Astrocyte (in vitro differentiated cells and primary cell): ENCODE results near the gene NAV1. TPM values are rescaled to one million over a fixed set of nuclear protein-coding genes. Genes with fewer than 3 reads are reported as not detected.

Experiments
- DNase-seq: peaks from one replicate; pipeline ENCODE4 v3.0.0-alpha.2; 2010; ENCODE audit warnings: low read depth
- FAIRE-seq: peaks from 2 replicates; lab custom pipeline; 2011; peaks lifted over from hg19 to GRCh38; lab: Jason Lieb, UNC
- H2AFZ ChIP-seq: 2 replicates; pipeline ENCODE4 v1.6.0; 2012; ENCODE audit warnings: low read depth, low read length, inconsistent platforms
- H3K27ac ChIP-seq: 2 replicates; pipeline ENCODE4 v1.5.1; 2011; ENCODE audit warnings: low read depth, low read length, inconsistent platforms
- H3K27me3 ChIP-seq: 2 replicates; pipeline ENCODE4 v1.6.0; 2011; ENCODE audit warnings: low read length, inconsistent platforms; ENCODE audit not compliant: insufficient read depth
- H3K36me3 ChIP-seq: 2 replicates; pipeline ENCODE4 v1.5.1; 2011; ENCODE audit warnings: low read length, inconsistent platforms; ENCODE audit not compliant: insufficient read depth
- H3K4me1 ChIP-seq: 2 replicates; pipeline ENCODE4 v1.5.1; 2011; ENCODE audit warnings: low read length, inconsistent platforms; ENCODE audit not compliant: insufficient read depth
- H3K4me2 ChIP-seq: 2 replicates; pipeline ENCODE4 v1.6.0; 2012; ENCODE audit warnings: low read length, inconsistent platforms
- H3K4me3 ChIP-seq: 2 replicates; pipeline ENCODE4 v1.5.1; 2011; ENCODE audit warnings: low read depth, mild to moderate bottlenecking, low read length, inconsistent platforms; ENCODE audit not compliant: insufficient read depth
- H3K79me2 ChIP-seq: 2 replicates; pipeline ENCODE4 v1.6.0; 2012; ENCODE audit warnings: mild to moderate bottlenecking, low read length, inconsistent platforms; ENCODE audit not compliant: insufficient read depth
- H3K9ac ChIP-seq: 2 replicates; pipeline ENCODE4 v1.6.0; 2012; ENCODE audit warnings: mild to moderate bottlenecking, low read length, inconsistent platforms
- H3K9me3 ChIP-seq: 2 replicates; pipeline ENCODE4 v1.5.1; 2012; ENCODE audit warnings: low read depth, mild to moderate bottlenecking, low read length, inconsistent platforms; ENCODE audit not compliant: insufficient read depth
- H4K20me1 ChIP-seq: 2 replicates; pipeline ENCODE4 v1.6.0; 2012; ENCODE audit warnings: low read length, inconsistent platforms; ENCODE audit not compliant: insufficient read depth
- H3K27ac Mint-ChIP-seq: one replicate; pipeline ENCODE4 v1.8.0; 2021; ENCODE audit warnings: mild to moderate bottlenecking, mixed read lengths; ENCODE audit not compliant: unreplicated experiment
- H3K27me3 Mint-ChIP-seq: one replicate; pipeline ENCODE4 v1.8.0; 2021; ENCODE audit warnings: low read depth, mixed read lengths; ENCODE audit not compliant: unreplicated experiment
- H3K36me3 Mint-ChIP-seq: one replicate; pipeline ENCODE4 v1.8.0; 2021; ENCODE audit warnings: low read depth, mixed read lengths; ENCODE audit not compliant: unreplicated experiment
- H3K4me1 Mint-ChIP-seq: one replicate; pipeline ENCODE4 v1.8.0; 2021; ENCODE audit warnings: low read depth, mixed read lengths; ENCODE audit not compliant: unreplicated experiment
- H3K4me3 Mint-ChIP-seq: one replicate; pipeline ENCODE4 v1.8.0; 2021; ENCODE audit warnings: mild to moderate bottlenecking, moderate library complexity, mixed read lengths; ENCODE audit not compliant: unreplicated experiment
- H3K9me3 Mint-ChIP-seq: one replicate; pipeline ENCODE4 v1.8.0; 2021; ENCODE audit warnings: mild to moderate bottlenecking, mixed read lengths; ENCODE audit not compliant: unreplicated experiment
- CTCF ChIP-seq: IDR thresholded peaks from 2 replicates; pipeline ENCODE4 v1.5.1; 2011; ENCODE audit warnings: low read depth, mild to moderate bottlenecking, inconsistent platforms, low read length, moderate library complexity; ENCODE audit not compliant: insufficient read depth
- EZH2 ChIP-seq: IDR thresholded peaks from 2 replicates; pipeline ENCODE4 v1.6.1; 2012; ENCODE audit warnings: mild to moderate bottlenecking, low read length, inconsistent platforms; ENCODE audit not compliant: insufficient read depth
- total RNA-seq: library from RNA; stranded (reverse); gene quantifications from 2 replicates; pipeline ENCODE4 v1.2.1, GENCODE V29; 2021

The NAV1 gene
- total RNA-seq, 1 donor from 2014 or later = 79.7 TPM

GRCh38 chr1:201570886-201571624 is 32.1 kb downstream of the NAV1 start:
- TF ChIP-seq EZH2 (no peak), CTCF (no peak)
- no peaks in the 10 kb centered on the region for H3K27me3 ChIP-seq
- Mint-ChIP-seq H3K36me3 (peaks cover 6% of the 10 kb centered on the region), H3K9me3 (no peaks in the 10 kb centered on the region), H3K27ac (no peak overlapping the region), H3K4me1 (peaks cover 7% of the 10 kb centered on the region), H3K4me3 (no peak overlapping the region), H3K27me3 (no peaks in the 10 kb centered on the region)
- H3K4me2 ChIP-seq = no peak overlapping the region
- FAIRE-seq = no peak
- no peak overlapping the region for H2AFZ ChIP-seq
- H4K20me1 ChIP-seq = peaks cover 81% of the 10 kb centered on the region
- no peaks in the 10 kb centered on the region for H3K4me1 ChIP-seq
- H3K9me3 ChIP-seq = no peaks in the 10 kb centered on the region
- H3K36me3 ChIP-seq = no peaks in the 10 kb centered on the region
- H3K79me2 ChIP-seq = peaks cover 95% of the 10 kb centered on the region
- no peak for DNase-seq
- H3K9ac ChIP-seq = no peak overlapping the region
- no peak overlapping the region for H3K27ac ChIP-seq
- no peak overlapping the region for H3K4me3 ChIP-seq

GRCh38 chr1:201573030-201573429 is 34.1 kb downstream of the NAV1 start:
- no peak for DNase-seq
- Histone ChIP-seq H3K4me1 (no peaks in the 10 kb centered on the region), H4K20me1 (peaks cover 91% of the 10 kb centered on the region), H3K4me3 (no peak overlapping the region), H3K36me3 (no peaks in the 10 kb centered on the region), H3K4me2 (no peak overlapping the region), H3K79me2 (peaks cover 93% of the 10 kb centered on the region), H3K9ac (no peak overlapping the region), H3K9me3 (no peaks in the 10 kb centered on the region), H3K27ac (no peak overlapping the region), H3K27me3 (no peaks in the 10 kb centered on the region), H2AFZ (no peak overlapping the region)
- peaks cover 3% of the 10 kb centered on the region for H3K36me3 Mint-ChIP-seq
- H3K4me3 Mint-ChIP-seq = no peak overlapping the region
- no peak for TF ChIP-seq EZH2
- TF ChIP-seq CTCF = no peak
- no peak overlapping the region for H3K27ac Mint-ChIP-seq
- no peaks in the 10 kb centered on the region for H3K9me3 Mint-ChIP-seq
- no peak for FAIRE-seq
- H3K4me1 Mint-ChIP-seq = peaks cover 7% of the 10 kb centered on the region
- no peaks in the 10 kb centered on the region for H3K27me3 Mint-ChIP-seq

- TF ChIP-seq CTCF = no peak
- no peak for TF ChIP-seq EZH2
- Mint-ChIP-seq H3K4me3 (no peak overlapping the region), H3K27me3 (no peaks in the 10 kb centered on the region), H3K27ac (no peak overlapping the region), H3K36me3 (peaks cover 3% of the 10 kb centered on the region), H3K4me1 (peaks cover 7% of the 10 kb centered on the region), H3K9me3 (no peaks in the 10 kb centered on the region)
- no peak for FAIRE-seq
- DNase-seq = no peak
- H3K27me3 ChIP-seq = no peaks in the 10 kb centered on the region
- H3K9me3 ChIP-seq = no peaks in the 10 kb centered on the region
- H3K27ac ChIP-seq = no peak overlapping the region
- no peaks in the 10 kb centered on the region for H3K36me3 ChIP-seq
- H4K20me1 ChIP-seq = peaks cover 91% of the 10 kb centered on the region
- no peak overlapping the region for H2AFZ ChIP-seq
- H3K4me3 ChIP-seq = no peak overlapping the region
- H3K4me1 ChIP-seq = no peaks in the 10 kb centered on the region
- no peak overlapping the region for H3K9ac ChIP-seq
- peaks cover 93% of the 10 kb centered on the region for H3K79me2 ChIP-seq
- H3K4me2 ChIP-seq = no peak overlapping the region
Observed at GRCh38 chr1:201573923-201574322, 35.0 kb downstream of the NAV1 start.
